ENCODE measurements around the gene TOP2A. TPM values are rescaled to one million over a fixed set of nuclear protein-coding genes. Genes with fewer than 3 reads are reported as not detected.

TOP2A gene
- total and polyA plus RNA-seq, 9 of the 15 experiments (the other 6 are each of a cell fraction or from before 2014, with no cell fraction given): 133 to 347 (median 259) TPM

DNA sequence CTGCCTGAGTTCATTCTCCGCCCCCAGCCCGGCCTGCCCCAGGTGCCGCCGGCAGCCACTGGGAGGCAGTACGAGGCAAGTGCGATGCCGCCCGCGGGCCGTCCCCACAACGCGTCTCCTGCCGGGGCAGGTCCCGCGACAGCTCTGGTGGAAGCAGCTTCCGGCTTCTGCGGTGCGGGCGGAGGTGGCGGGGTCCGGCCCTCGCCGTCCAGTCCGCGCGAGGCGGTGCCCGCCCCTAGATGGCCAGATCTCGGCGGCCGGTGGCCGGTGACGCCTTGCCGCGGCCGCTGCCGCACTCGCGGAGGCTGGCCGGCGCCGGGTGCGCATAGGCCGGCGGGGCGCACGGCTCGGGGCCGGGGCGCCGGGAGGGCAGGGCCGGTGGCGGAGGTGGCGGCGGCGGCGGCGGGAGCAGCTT is 55.0 kb downstream of the TOP2A start (continued):
- no peak for TF ChIP-seq FOXM1 (IDR thresholded peaks at IDR 0.05; ENCODE audit: low read depth)
- TF ChIP-seq FOXM1 (CRISPR knock-in tag; IDR thresholded peaks at IDR 0.05; ENCODE audit: low read depth): no peak
- no peak for TF ChIP-seq MEF2D (tag; conservative IDR thresholded peaks at IDR 0.05; ENCODE audit: low read depth)
- no peak for TF ChIP-seq POU5F1 (IDR thresholded peaks at IDR 0.05; ENCODE audit: borderline replicate concordance, low read depth, low read length, partially characterized antibody)
- 0 out of 2 replicates have a peak, but pooled peaks have one; percentile 21 for TF ChIP-seq THAP12 (CRISPR knock-in tag; IDR thresholded peaks at IDR 0.05)
- no peak for TF ChIP-seq RFX1 (IDR thresholded peaks at IDR 0.05)
- TF ChIP-seq SRSF1 (IDR thresholded peaks at IDR 0.05; ENCODE audit: low read depth, low read length): no peak
- TF ChIP-seq RB1 (IDR thresholded peaks at IDR 0.05; ENCODE audit: low read depth): peak; percentile 73
- TF ChIP-seq ZNF282 (CRISPR knock-in tag; IDR thresholded peaks at IDR 0.05): no peak
- no peak for TF ChIP-seq HDAC2 (IDR thresholded peaks at IDR 0.05)
- no peak for TF ChIP-seq DPF2 (IDR thresholded peaks at IDR 0.05)
- TF ChIP-seq ZNF699 (CRISPR knock-in tag; IDR thresholded peaks at IDR 0.05; ENCODE audit: insufficient replicate concordance): no peak
- no peak for TF ChIP-seq NR2F6 (CRISPR knock-in tag; IDR thresholded peaks at IDR 0.05)
- TF ChIP-seq, protein P1, sequence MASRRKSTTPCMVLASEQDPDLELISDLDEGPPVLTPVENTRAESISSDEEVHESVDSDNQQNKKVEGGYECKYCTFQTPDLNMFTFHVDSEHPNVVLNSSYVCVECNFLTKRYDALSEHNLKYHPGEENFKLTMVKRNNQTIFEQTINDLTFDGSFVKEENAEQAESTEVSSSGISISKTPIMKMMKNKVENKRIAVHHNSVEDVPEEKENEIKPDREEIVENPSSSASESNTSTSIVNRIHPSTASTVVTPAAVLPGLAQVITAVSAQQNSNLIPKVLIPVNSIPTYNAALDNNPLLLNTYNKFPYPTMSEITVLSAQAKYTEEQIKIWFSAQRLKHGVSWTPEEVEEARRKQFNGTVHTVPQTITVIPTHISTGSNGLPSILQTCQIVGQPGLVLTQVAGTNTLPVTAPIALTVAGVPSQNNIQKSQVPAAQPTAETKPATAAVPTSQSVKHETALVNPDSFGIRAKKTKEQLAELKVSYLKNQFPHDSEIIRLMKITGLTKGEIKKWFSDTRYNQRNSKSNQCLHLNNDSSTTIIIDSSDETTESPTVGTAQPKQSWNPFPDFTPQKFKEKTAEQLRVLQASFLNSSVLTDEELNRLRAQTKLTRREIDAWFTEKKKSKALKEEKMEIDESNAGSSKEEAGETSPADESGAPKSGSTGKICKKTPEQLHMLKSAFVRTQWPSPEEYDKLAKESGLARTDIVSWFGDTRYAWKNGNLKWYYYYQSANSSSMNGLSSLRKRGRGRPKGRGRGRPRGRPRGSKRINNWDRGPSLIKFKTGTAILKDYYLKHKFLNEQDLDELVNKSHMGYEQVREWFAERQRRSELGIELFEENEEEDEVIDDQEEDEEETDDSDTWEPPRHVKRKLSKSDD (conservative IDR thresholded peaks at IDR 0.05; ENCODE audit: low read length): no peak
- no peak for TF ChIP-seq TAL1 (IDR thresholded peaks at IDR 0.05)
- 0 out of 4 replicates have a peak, but pooled peaks of 1 of the 2 experiments have one; percentile 30 for TF ChIP-seq SRF (CRISPR knock-in tag; IDR thresholded peaks at IDR 0.05)
- TF ChIP-seq ZBTB12 (CRISPR knock-in tag; IDR thresholded peaks at IDR 0.05): no peak
- TF ChIP-seq, protein P2, sequence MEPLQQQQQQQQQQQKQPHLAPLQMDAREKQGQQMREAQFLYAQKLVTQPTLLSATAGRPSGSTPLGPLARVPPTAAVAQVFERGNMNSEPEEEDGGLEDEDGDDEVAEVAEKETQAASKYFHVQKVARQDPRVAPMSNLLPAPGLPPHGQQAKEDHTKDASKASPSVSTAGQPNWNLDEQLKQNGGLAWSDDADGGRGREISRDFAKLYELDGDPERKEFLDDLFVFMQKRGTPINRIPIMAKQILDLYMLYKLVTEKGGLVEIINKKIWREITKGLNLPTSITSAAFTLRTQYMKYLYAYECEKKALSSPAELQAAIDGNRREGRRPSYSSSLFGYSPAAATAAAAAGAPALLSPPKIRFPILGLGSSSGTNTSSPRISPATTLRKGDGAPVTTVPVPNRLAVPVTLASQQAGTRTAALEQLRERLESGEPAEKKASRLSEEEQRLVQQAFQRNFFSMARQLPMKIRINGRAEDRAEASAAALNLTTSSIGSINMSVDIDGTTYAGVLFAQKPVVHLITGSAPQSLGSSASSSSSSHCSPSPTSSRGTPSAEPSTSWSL (CRISPR knock-in tag; IDR thresholded peaks at IDR 0.05; ENCODE audit: borderline replicate concordance): no peak
- TF ChIP-seq, protein P3, sequence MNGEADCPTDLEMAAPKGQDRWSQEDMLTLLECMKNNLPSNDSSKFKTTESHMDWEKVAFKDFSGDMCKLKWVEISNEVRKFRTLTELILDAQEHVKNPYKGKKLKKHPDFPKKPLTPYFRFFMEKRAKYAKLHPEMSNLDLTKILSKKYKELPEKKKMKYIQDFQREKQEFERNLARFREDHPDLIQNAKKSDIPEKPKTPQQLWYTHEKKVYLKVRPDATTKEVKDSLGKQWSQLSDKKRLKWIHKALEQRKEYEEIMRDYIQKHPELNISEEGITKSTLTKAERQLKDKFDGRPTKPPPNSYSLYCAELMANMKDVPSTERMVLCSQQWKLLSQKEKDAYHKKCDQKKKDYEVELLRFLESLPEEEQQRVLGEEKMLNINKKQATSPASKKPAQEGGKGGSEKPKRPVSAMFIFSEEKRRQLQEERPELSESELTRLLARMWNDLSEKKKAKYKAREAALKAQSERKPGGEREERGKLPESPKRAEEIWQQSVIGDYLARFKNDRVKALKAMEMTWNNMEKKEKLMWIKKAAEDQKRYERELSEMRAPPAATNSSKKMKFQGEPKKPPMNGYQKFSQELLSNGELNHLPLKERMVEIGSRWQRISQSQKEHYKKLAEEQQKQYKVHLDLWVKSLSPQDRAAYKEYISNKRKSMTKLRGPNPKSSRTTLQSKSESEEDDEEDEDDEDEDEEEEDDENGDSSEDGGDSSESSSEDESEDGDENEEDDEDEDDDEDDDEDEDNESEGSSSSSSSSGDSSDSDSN (IDR thresholded peaks at IDR 0.05; ENCODE audit: borderline replicate concordance in 1 of 2, low read depth in 2 of 2, low read length in 2 of 2): peak; percentile 45 to 55; a peak in 2 of 4 replicates
- TF ChIP-seq GTF2E2 (tag; IDR thresholded peaks at IDR 0.05): no peak
